NCI-H345 treated with DMSO at 0.1 percent for 48 hours (cell line): ENCODE data around the gene LGR6.
"Not testable (repeated sequence)": the region's sequence is repeated elsewhere in the genome, so short reads cannot be mapped to it uniquely, and the experiment has no call there.

Source experiments
- DNase-seq: peaks from one replicate; lab custom pipeline; 2025; ENCODE audit not compliant: unreplicated experiment; lab: John Stamatoyannopoulos, UW

LGR6 gene

DNA sequence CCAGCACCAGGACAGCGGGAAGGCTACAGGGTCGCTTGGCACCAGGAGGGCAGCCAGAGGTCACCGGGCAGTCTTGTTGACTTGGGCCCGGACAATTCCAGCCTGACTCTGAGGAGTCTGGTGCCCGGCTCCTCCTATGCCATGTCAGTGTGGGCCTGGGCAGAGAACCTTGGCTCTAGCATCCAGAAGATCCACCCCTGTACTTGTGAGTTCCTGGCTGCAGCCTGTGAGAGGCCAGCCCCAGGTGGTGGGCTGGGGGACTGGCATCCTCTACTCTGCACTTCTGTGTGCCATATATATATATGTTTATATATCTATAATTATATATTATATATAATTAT is 21.6 kb upstream of the LGR6 start:
- no peak for DNase-seq

DNA sequence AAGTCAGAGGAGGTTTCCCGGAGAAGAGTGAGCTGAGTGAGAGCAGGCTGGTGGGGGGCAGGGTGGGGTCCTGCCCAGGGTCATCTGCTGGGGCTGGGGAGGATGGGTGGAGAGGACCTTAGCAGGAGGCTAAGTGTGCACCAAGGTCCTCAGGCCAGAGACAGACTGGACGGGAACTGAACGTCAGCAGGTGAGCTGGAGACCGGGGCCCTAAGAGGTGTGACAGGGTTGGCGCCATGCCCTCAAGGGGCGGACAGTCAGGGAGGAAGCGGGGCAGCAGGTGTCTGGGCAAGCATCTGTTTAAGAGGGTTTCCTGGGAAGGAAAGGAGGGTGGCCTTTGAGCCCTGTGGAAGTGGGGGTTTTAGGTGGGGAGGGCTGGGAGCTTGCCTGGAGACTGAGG is 19.6 kb upstream of the LGR6 start:
- no peak for DNase-seq

DNA sequence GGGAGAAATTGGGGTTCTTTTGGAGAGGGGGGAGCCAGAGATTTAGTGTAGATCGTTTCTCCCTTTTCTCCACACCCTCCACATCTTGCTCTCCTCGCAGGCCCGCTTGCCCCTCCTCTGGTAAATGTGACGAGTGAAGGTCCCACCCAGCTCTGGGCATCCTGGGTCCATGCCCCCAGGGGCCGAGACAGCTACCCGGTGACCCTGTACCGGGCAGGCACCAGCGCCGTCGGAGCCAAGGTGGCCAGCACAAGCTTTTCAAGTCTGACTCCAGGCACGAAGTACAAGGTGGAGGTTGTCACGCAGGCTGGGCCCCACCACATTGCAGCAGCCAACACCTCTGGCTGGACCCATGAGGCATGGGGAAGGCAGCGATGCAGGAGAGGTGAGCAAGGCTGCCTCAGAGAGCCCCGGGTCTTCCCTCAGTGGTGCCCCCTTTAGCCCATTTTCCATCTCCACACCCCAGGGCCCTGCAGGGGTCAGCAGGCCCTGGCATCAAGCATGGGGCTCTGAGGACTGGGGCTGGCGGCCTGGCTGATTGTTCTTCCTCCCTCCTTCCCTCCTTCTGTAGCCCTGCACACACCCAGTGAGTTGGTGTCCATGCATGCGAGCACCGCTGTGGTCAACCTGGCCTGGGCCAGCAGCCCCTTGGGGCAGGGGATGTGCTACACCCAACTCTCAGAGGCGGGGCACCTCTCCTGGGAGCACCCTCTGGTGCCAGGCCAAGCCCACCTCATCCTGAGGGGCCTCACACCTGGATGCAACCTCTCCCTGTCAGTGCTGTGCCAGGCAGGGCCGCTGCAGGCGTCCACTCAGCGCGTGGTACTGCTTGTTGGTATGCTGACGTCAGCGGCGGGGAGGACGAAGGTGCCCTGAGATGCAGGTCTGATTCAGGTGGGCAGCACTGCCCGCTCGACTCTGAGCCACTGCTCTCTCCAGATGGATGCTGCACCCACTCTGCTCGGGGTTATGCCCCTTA is 16.4 kb upstream of the LGR6 start:
- no peak for DNase-seq

DNA sequence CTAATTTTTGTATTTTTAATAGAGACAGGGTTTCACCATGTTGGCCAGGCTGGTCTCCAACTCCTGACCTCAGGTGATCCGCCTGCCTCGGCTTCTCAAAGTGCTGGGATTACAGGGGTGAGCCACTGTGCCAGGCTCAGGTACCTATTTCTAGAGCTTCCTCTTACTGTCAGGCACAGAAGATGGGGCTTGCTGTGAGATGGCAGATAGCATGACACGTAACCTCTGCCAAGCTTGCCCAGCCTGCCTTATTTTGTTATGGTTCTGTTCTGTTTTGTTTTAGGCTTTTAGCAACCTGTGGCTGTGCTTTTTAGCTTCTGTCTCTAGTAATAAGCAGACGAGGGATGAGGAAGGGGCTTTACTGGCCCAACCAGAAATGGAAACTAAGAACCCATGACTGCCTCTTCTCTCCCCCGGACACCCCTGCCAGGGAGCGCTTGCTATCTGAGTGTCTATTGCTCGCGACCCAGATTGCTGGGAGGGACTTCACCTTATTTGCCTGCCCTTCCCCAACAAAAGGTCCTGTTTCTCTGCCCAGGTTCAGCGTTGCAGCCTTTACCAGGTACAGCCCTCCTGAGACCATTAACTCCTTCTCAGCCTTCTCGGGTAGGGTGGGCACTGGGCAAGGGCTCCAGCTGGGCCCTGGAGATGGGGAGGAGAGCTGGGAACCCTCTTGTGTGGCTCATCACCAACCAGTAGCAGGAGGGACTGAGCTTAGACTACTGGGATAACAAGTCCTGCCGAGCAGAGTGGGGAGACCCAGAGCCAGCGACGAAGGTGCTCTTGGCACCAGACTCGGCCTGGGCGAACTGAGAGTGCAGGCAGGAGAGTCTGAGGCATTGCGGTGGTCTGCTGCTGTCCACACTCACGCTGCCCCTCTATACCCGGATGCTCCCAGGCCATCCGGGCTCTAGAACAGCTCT is 13.5 kb upstream of the LGR6 start:
- DNase-seq: no peak

DNA sequence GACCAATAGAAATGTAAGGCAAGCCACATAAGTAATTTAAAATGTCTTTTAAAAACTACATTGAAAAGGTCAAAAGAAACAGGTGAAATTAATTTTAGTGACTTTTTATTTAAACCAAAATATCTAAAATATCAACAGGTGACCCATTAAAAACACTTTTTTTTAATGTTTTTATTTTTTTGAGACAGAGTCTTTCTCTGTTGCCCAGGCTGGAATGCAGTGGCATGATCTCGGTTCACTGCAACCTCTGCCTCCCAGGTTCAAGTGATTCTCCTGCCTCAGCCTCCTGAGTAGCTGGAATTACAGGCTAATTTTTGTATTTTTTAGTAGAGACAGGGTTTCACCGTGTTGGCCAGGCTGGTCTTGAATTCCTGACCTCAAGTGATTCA is 12.9 kb upstream of the LGR6 start:
- DNase-seq: not testable (repeated sequence)

DNA sequence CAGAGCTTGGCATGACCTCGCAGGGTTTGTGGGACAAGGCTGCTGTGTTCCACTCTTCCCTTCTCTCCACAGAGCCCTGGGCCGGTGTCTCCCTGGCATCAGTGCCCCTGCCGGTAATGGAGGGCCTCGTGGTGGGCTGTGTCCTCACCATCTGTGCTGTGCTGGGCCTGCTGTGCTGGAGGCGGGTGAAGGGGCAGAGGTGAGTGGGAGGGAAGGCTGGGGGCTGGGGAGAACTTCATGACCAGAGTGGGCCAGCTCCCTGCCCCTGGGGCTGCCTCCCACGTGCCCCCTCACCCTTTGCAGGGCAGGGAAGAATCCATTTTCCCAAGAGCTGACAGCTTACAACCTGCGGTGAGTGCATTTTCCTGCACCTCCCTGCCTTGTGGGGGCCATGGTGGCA is 12.0 kb upstream of the LGR6 start:
- no peak for DNase-seq

DNA sequence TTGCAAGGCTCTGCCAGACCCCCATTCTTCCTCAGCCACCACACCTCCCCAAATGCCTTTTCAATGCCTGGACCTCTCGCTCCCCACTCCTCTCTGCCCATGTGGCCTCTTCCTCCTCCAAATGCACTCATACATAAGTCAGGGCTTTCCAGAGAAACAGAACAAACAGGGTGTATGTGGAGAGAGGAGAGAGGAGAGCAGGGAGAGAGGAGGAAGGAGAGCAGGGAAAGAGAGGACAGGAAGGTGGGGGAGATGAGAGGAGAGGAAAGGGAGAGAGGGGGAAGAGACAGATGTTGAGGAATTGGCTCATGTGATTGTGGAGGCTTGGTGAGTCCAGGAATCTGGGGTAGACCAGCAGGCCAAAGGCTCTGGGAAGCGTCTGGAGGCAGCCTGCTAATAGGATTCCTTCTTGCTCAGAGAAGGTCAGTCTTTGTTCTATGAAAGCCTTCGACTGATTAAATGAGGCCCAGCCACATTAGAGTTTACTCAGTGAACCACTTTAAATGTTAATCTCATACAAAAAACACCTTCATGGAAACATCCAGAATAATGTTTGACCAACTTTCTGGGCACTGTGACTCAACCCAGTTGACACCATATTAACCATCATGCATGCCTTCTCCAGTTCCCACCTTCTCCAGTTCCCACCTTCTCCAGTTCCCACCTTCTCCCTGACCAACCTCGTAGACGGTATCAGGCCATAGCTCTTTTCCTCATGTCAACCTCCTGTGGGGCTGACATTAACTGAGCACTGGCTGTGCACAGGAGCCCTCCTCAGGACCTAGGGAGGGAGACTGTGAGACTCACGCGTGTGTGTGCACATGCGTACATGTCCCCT is 11.3 kb upstream of the LGR6 start:
- DNase-seq: no peak

DNA sequence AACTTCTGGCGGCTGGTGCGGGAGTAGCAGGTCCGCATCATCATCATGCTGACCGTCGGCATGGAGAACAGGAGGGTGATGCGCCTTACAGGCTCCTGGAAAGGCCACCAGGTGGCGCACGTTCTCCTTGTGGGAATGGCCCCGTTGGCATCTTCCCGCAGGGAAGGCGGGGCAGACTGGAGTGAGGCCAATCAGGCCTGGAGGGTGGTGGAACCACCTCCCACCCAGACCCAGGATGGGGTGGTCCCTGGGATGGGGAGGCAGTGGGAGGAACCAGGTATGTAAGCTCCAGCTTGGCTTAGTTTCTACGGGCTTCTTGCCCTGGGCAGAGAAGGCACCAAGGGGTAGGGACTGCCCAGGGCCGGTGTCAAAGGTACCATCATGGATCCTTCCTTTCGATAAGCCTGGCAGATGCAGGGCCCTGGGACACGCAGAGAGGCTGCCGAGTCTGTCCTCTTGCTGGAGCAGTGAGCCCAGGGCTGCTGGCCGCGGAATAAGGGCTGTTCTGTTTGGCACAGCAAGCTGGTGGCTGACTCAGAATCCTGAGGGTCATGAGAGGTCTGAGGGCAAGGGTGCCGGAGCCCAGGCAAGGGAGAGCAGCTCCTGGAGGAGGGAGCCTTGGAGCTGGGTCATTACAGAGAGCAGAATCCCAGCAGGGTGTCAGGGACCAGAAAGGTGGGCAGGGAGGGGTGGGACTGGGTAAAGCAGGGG is 8.7 kb upstream of the LGR6 start:
- DNase-seq: peak; percentile 75

DNA sequence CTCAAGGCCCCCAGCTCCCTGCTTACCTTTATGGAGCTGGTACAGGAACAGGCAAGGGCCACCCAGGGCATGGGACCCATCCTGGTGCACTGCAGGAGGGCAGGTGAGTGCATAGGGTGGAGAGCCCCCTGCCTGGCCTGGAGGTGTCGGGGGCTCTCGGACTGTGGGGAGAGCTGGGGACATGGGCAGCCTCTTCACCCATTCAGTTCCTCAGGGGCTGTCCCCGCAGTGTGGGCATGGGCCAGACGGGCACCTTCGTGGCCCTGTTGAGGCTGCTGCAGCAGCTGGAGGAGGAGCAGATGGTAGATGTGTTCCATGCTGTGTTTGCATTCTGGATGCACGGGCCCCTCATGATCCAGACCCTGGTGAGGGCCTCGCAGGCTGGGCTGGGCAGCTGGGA is 7.3 kb upstream of the LGR6 start:
- DNase-seq: no peak

DNA sequence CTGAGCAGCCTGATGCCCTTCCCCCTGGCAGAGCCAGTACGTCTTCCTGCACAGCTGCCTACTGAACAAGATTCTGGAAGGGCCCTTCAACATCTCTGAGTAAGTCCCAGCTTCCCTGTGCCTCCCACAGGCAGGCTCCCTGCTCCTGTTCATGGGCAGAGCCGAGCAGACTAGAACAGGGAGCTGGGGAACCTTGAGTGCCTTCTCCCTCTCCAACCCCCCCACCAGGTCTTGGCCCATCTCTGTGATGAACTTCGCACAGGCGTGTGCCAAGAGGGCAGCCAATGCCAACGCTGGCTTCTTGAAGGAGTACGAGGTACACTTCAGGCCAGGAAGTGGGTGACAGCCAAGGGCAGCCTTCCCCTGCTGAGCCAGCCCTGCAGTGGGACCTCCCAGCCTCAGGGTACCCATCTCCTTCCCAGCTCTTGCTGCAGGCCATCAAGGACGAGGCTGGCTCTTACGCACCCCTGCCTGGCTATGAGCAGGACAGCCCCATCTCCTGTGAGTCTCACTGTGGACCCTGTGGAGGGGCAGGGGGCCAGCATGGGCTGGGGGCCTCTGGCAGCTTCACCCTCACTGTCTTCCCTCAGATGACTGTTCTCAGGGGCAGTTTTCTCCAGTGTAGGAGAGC is 6.4 kb upstream of the LGR6 start:
- DNase-seq: no peak

DNA sequence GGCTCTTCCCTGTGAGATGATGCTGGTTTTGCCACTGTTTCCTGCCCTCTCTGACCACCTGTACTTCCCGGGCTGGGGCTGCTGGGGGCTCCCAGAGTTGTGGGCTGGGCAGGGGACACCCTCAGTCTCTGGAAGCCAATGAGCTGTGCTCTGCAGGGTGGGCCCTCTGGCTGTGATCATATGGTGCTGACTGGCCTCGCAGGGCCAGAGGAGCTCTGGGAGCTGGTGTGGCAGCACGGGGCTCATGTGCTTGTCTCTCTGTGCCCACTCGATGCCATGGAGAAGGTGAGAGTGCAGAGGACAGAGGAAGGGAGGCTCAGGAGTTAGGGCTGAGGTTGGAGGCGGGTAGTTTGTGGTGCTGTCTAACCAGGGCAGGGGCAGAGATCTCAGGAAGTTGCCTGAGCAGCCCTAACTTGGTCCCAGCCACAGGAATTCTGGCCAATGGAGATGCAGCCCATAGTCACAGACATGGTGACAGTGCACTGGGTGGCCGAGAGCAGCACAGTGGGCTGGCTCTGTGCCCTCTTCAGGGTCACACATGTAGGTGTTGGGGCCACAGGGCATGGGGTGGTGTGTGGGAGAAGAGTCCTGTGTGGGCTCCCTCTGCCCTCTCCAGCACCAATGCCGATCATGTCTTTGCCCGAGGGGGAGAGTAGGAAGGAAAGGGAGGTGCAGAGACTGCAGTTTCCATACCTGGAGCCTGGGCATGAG is 5.7 kb upstream of the LGR6 start:
- DNase-seq: no peak

DNA sequence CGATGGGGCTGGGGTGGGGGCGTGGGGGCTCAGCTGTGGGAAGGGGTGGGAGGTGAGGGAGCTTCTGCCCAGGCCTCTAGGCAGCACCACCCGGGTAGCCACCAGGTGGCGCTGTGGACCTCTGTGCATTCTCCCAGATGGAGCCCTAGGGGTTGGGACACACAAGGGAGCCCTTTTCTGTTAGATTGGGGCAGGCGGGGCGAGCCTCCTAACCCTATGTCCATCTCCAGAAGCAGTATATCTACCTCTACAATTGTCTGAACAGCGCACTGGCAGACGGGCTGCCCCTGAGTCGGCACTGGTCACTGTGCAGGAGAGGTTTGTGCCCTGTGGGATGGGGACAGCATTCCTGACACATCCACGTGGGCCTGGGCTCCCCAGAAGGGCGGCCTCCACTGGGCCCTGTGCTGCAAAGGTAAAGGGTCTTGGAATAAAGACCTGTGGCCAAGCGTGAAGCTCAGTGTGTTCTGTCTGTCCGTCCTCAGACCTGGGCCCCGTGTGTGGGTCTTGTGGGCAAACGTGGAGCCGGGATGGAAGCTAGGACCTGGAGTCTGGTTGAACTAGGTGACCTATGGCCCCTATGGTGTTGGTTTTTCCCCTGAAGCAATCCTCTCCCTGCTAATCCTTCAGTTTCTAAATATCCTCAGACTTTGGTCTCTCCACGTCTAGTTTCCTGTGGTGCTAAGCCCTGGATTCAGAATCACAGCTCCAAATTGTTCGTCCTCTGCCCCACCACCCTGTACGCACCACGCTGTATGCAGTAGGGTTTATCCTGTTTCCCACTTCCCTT is 4.4 kb upstream of the LGR6 start:
- no peak for DNase-seq

DNA sequence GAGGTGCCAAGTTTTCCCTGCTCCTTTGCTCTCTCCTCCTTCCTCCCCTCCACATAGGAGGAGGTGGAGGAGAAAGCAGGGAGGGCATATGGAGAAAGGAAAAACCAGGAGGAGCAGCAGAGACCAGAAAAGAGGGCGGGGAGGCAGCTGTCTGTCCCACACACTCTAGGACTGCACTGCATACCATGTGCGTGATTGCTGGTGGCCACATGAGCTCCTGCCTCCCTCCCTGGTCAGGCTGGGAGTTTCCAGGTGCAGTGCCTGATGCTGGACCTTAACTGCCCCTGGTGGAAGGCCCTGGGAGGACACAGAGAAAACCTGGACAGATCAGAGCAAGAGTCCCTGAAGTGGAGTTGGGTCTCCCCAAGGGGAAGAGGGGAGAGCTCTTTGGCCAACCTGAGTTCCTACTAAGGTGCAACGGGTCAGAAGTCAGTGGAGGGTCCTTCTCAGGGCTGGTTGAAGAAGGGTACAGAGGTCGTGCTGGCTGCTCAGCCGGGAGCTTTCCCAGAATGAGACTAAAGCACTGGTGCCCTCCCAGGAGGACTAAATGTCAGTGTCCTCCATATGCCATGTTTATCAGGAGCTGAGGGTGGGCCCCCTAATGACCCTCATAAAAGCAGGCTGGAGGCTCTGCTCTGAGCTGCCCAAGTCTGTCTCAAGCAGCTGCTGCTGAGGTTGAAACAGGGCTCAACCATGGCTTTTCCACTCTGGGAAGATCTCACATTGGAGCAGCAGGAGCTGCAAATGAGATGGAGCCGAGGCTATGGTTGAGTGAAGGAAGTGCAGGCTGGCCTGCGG is 3.5 kb upstream of the LGR6 start:
- no peak for DNase-seq

DNA sequence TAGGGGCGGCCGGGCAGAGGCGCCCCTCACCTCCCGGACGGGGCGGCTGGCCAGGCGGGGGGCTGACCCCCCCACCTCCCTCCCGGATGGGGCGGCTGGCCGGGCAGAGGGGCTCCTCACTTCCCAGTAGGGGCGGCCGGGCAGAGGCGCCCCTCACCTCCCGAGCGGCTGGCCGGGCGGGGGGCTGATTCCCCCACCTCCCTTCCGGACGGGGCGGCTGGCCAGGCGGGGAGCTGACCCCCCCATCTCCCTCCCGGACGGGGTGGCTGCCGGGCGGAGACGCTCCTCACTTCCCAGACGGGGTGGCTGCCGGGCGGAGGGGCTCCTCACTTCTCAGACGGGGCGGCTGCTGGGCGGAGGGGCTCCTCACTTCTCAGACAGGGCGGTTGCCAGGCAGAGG is 2.2 kb upstream of the LGR6 start:
- not testable (repeated sequence) for DNase-seq

DNA sequence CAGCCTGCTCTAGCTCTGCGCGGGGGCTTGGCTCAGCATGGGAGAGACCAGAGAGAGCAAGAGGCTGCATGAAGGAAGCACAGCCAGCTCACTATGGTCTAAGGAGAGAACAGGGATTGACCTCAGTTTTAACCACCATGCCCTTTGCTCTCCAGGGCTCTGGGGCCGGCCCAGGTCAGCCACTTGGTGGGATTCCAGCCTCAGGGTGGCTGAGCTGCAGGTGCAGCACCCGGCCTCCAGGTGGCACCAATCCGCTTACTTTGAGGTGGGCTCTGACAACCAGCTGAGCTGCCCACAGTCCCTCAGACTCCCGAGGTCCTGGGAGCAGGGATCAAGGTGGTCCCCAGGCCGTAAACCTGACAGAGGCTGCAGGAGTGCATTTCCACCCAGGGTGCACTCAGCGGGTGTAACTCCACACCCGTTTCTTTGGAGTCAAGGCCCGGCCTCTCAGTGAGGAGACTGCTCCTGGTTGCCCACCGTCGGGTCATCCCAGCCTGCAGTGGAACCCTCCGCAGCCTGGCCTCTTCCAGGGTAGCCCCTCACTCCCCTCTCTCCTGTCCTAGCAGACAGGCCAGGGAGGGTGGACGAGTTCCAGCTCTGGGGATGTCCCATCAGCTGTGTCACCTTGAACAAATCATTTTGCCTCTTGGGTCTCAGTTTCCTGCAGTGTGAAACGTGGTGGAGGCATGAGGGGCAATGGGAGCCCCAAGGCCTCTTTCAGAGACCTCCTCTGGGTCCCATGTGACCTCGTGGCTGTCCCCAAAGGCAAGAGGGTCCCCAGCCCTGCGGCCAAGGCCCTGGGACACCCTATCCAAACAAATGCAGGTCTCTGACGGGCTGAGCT is 607 bp upstream of the LGR6 start:
- peak; percentile 59 for DNase-seq

DNA sequence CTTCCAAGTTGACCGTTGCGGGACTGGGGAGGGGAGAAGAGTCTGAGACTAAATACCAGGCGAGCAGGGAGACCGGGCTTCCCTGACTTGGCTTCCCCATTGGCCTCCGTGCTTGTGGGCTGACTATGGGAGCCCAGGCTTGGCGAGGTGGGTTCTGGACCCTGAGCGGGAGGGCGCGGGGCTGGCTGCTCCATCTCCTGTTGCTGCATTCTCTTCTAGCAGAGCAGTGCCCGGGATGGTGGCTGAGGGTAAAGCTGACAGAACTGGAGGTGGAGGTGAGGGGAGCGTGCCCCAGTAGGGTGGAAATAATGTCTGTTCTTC is 689 bp downstream of the LGR6 start:
- no peak for DNase-seq
